HG03025 (cell line): ENCODE results near the gene AP3M1.

ENCODE experiments used
- ATAC-seq: cut with Tn5 transposase; IDR thresholded peaks from one replicate; pipeline ENCODE4 v1.9.1; 2021; ENCODE audit warnings: mild to moderate bottlenecking, moderate library complexity; ENCODE audit not compliant: unreplicated experiment, low FRiP score

Gene AP3M1

DNA sequence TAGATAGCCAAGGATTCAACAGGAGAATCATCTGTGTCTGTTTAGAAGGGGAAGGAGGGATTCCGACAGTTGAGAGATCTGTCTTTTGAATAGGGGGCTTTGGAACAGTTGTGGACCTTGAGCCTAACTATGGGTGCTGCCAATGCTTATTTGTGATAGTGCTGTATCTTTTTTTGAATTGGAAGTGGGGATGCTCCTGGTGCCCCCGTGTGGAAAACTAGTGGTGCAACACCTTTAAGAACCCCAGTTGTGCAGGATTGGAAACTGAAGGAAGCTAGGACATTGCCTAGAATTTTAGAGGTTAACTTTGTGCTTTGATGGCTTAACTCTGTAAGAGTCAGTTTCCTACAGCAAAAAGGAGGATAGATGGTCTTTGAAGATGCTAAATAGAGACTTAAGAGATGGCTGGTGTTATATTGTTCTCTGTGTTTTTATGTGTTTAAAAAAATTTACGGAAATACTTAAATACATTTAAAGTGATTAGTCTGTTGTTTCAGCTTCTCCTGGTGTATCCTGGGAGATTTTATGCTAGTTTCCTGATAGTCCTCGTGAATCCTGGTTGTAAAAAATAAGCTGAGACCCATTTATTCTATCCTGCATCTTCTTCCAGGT lies 69.3 kb downstream of the AP3M1 start:
- ATAC-seq, result no peak

DNA sequence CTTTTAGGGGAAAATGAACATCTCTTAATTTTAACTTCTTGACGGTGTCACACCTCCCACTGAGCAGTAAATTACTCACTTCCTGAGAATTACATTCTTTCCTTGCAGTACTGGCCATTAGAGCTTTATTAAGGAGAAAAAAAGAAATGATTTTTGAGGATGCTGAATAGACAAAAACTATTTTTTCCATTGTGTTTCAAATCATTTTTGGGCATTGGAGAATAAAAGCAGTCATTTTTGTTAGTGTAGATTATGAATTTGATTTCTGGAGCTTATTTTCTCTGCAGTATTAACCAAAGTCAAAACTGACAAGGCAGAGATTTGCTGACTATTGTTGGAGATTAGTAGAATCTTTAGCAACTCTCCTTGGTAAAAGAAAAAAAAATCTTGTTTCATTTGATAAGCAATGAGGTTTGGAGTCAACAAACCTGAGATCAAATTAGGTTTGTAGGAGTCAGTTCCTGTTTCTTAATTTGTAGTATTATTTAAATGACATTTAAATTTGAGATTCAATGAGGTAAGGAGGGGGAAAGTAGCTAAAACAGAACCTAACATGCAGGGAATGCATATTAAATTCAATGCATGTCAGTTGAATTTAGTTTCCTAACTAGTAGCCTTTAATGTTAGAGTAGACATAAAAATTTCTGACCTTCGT lies 70.6 kb downstream of the AP3M1 start:
- ATAC-seq, result no peak

DNA sequence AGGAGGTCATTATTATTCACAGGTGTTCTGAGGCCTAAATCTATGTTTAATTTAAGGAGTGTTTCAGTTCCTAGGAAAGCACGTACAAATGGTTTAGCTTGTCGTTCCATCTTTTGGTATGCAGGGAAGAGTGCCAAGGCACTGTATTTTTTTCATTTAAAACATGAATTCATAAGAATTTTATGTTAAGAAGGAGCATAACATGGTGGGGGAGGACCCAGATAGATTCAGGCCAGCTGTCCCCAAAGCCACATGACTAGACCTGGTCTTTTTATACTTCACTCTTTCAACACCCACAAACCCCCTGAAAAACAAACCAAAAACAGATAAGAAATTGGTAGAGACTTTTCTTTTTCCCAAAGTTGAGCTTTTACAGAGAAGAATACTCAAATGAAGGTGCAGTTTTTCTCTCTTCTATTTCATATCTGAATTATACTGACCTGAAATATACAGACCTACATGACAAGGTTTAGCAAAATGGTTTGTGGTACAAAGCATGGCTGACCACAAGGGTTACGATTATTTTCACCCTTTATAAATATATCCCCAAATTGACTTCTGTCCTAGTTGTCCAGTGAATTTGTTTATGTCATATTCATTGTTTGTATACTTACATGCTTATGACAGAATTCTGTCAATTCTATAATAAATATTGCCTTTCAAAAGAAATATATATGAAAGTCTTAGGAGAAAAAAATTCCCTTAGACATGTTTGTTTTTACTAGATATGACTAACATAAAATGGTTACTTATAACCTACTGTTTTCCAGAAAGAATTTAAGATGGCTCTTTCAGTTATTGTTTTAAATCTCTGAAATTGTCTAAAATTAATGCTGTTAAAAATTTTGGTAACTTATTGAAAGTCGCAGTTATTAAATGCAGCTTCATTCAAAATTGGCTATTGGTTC lies 71.3 kb downstream of the AP3M1 start:
- no peak for ATAC-seq

DNA sequence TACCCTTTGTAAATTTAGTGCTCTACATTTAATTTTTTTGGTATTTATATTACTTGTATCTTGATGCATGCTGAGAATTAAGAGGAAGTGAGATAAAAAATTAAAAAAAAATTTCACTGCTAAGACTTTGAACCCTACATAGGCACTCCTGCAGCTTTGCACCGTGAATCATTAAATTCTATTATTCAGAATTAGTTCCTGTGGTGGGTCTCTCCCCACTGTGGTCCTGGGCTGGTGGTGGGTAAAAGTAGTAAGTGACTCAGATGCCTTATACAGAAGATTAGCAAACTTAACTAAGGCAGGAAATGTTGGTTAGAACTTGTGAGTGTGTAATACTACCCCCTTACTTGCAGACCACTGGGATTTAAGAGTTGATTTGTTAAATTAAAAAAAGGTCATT lies 72.6 kb downstream of the AP3M1 start:
- no peak for ATAC-seq

DNA sequence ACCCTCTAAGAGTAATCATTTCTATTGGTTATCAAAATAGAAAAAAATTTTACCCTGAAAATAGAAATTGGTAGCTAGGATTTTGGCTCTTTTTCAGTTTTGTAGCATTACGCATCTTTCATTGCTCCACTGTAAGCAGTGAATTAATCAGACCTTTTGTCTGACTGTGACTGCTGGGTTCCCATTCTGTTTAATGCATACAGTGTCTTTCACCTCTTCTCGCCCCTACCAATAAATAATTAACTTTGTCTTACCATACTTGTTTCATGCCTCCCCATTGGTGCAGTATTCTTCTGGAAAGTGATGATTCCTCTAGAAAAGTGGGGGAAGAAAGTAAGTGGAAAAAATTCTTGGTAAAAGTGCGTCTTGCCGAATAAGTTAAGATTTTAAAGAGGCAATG lies 73.2 kb downstream of the AP3M1 start:
- ATAC-seq, result no peak

DNA sequence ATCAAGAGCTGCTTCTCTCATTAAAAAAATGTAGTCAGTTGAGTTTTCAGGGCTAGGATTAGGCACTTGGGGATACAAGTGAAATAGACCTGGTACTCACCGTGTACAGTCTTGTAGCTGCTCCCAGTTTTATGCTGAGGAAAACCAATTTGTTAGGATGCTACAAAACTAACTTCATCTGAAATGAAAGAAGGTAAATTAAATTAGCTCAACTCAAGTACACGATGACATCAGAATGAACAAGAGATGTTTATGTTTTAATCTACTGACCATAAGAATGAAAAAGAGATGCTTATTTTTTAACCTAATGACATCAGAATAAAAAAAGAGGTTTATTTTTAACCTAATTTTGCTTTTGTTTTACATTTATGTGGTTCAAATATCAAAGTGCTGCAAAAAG lies 73.7 kb downstream of the AP3M1 start:
- no peak for ATAC-seq

DNA sequence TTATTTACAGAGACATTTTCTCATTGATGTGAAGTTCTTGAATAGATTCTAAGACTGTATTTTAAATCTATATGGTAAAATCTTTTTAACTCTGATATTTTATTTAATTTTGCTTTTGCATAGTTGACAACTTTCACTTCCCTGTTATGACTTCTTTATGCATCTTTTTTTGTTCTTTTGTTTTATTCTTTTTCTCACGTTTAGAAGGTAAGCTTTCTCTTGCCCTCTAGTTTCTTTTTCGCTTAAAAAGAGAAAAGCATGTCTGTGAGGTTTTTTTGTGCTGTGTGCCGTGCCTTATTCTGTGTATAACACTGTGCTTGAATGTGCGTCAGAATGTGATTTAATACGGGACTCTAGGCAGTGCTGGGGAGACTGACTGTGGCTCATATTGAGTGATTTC lies 74.7 kb downstream of the AP3M1 start:
- no peak for ATAC-seq

DNA sequence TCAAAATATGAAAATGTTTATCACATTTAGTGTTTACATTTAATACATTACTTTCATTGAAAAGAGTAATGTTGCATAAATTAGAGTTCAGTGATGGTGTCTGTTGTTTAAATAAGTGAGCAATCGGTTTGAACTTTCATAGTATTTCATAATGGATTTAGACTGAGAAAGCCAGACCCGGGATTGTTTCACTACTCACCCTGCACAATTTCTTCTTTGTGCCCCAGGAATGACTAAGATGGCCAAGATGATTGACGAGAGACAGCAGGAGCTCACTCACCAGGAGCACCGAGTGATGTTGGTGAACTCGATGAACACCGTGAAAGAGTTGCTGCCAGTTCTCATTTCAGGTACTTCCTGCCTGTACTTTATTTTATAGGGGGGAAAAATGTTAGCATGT lies 78.1 kb downstream of the AP3M1 start:
- ATAC-seq, result no peak

DNA sequence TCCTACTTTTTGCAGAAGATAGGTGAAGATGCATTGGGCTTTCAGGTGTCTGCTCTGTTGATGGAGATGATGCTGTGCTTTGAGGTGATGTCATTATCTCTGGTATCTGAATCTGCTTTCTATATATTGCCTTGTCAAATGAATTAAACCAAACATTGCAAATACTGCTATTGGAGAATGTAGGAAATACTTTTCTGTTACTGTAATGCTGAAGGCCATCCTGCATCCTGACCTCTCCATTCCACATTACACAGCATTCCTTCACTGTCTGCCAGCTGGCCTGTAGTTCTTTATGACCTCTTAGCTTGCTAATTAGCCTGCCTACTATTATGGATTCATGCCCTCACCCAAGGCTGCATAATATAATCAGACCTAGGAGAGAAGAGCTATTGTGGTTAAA lies 79.5 kb downstream of the AP3M1 start:
- no peak for ATAC-seq
